ENCODE measurements around the gene TTLL11.

Gene TTLL11

DNA sequence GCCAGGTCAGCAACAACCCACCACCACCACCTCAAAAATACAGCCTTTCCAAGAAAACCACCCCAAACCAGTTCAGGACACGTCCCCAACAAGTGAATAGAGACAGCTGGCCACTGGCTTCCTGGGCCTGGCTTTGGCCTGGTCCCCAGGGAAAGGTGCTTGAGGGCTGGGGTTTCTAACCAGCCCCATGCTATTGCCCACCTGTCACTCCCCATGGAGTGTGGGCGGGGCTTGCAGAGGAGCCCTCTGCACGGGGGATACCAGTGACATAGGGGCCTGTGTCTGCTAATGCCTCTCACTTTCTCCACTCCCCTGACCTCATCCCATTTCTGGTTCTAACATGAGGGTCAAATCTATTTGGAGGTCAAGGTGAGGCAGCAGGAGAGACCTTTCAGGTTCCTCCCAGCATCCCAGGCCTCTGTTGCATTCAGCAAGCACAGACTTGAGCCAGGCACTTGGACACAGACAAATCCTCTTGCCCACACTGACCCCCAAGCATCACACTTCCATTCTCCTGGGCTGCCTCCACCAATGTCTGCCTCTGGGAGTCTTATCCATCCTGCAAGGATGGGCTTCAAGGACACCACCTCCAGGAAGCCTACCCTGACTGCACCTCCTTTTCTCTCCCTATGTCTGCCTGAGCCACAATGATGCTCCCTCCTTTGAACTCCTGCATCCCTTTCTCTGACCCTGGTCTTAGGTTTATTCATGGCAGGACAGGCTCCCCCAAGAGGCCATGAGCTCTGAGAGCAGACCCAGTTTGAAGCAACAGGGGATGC lies 16.1 kb upstream of the TTLL11 start:
- DNase-seq (ENCODE audit: low read depth in 2 of 2), result no peak

DNA sequence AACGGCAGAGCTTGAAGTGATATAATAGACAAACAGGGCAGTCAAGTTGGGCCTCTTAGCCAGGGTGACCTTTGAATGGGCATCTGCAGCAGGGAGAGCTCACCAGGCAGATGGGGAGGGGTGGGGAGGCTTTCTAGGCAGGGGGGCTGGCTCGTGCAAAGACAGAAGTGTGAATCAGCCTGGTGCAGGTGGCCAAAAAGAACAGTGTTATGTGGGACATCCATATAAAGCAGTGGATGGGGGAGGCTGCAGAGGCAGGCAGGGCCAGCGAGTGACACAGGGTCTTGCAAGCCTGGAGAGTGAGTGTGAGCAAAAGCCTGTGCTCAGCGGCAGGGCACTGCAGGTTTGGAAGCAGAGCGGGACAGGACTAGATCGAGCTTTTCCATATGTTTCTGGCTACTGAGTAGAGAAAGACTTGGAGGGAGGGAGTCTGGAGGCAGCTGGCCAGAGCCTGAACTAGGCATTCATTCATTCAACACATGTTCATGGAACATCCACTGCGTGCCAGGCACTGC lies 14.2 kb upstream of the TTLL11 start:
- DNase-seq (ENCODE audit: low read depth in 2 of 2), result no peak

DNA sequence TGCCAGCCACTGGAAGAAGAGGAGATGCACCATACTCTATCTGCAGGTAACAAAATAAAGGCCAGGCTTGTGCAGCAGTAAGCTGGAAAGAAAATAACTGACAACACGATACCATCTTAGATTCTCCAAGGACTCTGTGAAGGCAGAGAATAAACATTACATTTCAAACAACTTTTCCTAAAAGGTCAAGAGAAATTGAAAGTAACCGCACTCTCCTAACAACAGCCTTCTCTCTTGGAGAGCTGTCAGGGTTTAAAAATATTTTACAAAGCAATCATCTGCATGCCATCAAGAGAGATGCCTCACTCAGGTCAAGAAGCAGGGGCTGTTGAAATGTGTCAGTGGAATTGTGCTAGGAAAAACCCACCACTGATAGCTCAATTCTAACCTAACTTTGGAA lies 13.5 kb upstream of the TTLL11 start:
- no peak for DNase-seq (ENCODE audit: low read depth in 2 of 2)

DNA sequence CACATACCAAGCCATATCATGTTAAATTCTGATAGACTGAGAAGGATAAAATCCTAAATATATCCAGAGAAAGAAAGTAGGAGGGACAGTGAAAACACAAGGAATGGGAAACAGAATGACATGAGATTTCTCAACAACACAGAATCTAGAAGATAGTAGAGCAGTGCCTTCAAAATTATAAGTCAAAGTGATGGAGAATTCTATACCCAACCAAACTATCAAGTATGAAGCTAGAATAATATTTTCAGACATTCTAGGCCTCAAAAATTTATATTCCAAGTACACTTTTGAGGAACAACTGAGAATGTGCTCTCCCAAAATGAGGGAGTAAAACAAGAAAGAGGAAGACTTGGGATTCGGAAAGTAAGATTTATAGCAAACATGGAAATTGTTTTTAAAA lies 10.9 kb upstream of the TTLL11 start:
- DNase-seq (ENCODE audit: low read depth in 2 of 2), result no peak

DNA sequence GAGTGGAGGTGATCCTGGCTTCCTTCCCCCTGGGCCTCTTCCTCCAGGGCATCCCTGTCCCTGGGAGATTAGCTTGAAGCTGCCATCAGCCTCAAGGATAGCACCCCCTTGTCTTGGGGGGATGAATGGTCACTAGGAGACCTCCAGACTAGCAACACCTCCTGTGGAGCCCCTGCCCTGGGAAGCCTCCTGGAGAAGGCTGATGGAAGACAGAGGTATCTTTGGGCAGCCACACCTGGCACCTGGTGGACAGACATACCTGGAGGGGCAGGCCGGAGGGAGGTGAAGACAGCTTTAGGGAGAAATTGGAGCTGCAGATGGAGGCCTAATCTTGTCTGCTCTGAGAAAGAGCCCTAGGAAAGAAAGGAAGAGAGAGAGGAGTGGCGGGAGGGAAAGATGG lies 9.0 kb upstream of the TTLL11 start:
- no peak for DNase-seq (ENCODE audit: low read depth in 2 of 2)

DNA sequence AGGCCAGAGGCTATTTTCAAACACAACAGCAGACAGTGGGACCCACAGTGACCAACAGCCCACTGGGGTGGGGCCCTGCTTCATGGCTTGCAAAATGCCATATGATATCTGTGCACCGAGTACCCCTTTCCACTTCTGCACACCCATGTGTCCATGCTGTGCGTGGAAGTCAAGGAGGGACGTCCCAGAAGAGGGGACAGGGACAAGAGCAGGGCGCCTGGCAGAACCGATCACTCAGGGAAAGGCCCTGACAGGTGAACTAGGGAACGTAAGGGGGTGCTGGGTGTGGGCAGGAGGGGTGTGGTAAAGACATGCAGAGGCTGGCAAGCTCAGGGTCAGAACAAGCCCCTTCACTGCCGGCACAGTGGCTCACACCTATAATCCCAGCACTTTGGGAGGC lies 7.6 kb upstream of the TTLL11 start:
- DNase-seq (ENCODE audit: low read depth in 2 of 2), result no peak

DNA sequence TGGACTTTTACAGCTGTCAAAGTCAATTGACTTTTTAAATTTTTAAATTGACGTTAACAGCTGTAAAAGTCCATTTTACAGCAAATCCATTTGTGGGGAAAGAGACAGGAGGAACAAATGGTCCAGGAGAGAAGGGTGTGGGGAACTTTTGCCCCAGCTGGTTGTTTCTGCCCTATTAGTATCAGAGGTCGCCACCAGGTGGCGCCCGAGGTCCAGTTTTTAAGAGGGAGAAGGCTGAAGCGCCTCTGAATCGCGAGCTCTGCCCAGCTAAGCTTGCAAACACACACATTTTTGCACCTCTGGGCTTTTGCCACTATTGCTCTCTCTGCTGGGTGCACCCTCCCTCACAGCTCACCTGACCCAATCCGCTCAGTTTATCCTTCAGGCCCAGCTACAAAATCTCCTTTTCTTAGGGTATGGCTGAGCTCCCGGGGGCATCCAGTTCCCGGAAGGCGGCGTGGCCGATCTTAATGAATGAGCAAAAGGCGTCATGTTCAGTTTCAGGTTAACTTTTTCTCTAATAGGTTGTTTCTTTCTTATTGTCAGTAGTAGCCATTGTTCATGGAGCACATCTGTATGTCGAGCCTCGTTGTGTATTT lies 6.3 kb upstream of the TTLL11 start:
- DNase-seq (ENCODE audit: low read depth in 2 of 2), result peak; percentile 59 to 67

DNA sequence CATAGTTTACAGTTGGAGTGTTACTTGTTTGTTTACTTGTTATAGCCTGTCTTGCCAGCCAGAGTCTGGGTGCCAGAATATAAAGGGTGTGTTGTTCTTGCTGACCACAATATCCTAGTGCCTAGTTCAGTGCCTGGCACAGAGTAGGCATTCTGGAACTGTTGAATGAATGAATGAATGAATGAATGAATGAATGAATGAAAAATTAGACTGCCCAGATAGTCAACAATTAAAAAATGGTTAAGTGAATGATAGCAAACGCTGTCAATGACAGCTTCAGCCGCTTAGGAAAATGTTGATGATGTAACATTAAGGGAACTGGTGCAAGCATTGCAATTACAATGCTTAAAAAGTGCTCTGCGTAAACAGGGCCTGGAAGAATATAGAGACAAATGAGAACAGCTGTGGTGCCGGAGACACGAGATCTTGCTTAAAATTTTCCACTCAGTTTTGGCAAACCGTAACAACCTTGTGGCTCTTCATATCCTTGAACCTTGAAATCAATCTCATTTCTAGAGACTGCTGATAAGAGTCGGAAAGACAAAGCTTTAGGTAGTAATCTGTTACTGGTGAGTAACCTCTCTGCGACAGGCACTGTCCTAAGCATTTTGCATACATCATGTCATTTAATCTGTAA lies 4.7 kb upstream of the TTLL11 start:
- DNase-seq (ENCODE audit: low read depth in 2 of 2), result no peak

DNA sequence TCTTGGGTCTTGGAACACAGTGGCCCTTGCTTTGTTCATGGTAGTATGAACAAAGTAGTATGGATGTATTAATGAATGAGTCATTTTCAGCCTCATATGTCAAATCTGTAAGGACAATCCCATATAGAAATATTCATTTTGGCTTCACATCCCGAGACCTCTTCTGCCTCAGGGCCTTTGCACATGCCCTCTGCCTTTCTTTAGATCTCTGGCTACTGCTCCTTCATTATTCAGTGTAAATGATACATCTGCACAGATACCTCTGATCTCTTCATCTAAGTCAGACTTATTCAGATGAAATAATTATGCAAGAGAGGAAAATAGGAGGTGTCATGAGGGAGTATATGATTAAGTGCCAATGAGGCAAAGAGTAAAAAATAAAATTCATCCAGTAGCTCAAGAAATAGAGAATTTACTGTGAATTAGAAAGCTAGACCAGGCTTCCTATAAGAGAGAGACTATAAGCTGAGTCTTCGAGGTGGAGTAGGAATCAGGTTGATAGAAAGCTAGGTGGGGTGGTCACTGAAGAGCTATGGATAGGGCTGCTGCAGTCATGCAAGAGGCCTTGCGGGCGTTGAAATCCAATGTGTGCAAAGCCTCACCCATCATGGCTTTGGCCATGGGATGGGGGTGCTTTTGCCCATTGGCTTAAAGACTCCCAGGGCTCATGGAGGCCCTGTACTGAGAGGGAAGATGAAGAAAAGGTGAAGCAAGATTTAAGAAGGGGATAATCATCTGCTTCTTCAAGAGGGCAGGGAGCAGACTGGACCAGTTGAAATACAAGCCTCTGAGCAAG lies 3.7 kb upstream of the TTLL11 start:
- DNase-seq (ENCODE audit: low read depth in 2 of 2), result no peak

DNA sequence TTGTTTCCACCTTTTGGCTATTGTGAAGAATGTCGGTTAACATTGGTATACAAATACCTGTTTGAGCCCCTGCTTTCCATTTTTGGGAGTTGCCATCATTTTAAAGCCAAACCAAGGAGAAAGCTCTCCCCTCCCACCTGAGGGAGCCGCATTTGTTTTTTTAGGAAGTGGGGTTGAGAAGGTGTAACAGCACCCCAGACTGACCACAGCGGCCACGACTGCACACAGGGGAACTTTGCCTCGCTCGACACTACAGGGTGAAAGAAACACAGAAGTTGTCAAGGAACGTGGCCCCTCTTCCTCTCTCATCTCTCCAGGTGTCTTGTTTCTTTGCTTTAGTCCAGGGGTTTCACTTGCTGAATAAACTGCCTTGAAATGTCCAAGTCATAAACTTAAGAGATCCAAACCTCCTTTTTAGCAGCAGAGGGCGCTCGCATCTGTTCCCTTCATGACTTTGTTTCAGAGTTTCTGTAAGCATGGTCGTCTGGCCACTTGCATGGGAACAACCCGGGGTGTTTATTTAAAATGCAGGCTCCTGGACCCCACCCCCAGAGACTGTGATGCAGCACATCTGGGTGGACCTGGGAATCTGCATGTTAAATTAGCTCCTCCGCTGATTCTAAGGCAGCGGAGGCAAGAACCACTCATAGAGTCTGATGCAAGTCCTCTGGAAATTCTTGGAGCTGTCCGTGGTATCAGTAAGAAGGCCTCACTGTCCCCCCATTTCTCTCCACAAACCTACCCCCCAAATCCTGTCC lies 2.1 kb upstream of the TTLL11 start:
- DNase-seq (ENCODE audit: low read depth in 2 of 2), result peak in 1 of 2 donors; percentile 24

DNA sequence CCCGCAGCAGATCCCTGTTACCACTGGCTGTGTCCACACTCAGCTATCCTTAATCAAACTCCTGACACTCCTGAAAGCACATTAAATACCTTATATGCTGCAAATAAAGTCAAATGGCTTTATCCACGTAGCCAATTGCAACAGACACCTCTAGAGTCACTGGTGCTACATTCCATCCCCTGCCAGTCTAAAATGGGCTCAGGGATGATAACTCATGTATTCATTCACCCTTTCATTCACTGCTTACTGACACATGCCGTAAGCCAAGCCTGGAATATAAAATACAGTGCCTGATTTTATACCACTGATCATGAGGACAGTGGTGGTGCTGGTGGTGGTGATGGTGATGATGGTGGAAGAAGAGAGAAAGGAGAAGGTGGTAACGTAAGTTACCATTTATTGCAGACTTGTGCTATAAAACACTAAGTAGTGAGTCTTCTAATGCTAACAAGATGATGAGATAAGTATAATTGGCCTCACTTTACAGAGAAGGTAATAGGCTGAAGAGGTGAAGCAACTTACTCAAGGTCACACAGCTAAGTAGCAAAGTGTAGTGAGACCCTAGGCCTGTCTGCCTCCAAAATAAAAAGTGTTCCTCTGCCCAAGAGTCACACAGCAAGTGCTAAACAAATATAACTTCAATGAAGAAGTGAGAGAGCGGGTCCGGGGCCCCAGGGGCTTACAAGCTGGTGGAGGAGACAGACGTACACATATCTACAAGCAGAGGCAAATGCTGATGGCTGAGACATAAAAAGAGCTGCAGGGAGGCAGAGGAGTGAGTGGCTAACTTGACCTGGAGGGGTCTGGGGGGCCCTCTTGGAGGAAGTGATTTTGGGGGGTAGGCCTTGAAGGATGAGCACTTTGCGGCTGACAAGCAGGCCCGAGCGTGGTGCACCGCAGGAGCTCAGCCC lies 1.2 kb downstream of the TTLL11 start:
- DNase-seq (ENCODE audit: low read depth in 2 of 2), result no peak

DNA sequence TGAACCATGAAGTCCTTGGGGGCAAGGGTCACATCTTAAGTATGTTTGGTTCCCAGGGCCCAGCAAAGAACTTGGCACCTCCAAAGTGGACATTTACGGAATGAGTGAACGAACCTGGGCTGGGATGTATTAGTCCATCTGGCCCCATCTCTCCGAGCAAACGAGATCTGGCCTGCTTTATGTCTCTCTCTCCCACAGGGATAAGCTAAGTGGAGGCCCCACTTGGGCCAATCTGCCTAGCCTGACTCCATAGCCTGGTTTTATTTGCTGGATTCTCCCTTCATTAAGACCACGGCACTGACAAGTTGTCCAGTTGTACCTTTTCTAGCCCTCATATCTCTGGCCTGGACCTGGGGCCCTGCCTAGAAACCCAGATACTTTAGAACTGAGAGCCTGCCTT lies 2.1 kb downstream of the TTLL11 start:
- no peak for DNase-seq (ENCODE audit: low read depth in 2 of 2)

DNA sequence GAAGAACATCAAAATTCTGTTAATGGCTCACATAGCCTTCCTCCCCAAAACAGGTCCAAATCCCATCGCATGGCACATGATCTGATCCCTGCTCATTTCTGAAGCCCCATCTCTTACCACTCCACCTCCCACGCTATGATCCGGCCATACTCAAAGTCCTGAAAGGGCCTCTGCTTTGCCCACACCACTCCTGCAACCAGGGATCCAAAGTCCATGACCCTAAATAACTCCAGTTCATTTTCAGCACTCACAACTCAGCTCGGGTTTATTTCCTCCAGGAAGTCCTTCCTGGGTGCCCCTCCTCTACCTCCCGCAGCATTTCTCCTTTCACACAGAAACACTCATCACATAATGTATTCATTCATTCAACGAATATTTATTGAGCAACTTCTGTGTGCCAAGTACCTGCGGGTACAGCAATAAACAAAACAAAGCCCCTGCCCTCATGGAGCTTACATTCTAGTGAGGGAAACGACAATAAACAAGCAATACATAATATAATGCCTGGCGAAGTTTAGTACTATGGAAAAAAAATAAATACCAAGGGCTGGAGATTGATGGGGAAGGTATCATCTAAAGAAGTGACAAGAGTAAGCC lies 2.7 kb downstream of the TTLL11 start:
- DNase-seq (ENCODE audit: low read depth in 2 of 2), result no peak

DNA sequence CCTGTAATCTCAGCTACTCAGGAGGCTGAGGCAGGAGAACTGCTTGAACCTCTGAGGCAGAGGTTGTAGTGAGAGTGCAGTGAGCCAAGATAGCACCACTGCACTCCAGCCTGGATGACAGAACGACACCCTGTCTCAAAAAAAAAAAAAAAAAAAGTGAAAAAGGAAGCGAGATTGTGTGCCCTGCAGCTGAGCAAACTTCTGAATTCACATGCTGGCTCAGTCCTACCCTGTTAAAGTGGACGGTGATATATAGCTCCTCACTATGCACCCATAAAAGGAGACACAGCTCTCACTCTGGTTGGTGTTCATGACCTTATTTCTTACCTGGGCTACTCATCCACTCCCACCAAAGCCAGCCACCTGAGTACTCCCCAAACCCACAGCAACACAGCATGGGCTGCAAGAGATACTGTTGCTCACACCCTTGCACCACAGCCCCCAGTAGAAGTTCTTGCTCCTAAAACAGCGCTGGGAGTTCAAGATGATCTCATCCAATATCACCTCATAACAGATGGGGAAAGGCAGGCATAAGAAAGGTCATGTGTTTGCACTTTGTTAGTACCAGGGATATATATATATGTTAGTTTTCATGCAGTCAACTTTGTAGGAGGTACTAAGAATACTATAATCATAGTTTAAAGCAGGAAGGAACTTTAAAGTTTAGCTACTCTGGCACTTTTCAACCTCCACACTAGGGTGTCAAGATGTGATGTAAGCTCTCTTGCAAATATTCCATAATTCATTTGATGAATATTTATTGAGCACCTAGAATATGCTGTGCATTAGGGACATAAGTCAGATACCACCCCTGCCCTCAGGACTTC lies 4.0 kb downstream of the TTLL11 start:
- DNase-seq (ENCODE audit: low read depth in 2 of 2), result no peak

DNA sequence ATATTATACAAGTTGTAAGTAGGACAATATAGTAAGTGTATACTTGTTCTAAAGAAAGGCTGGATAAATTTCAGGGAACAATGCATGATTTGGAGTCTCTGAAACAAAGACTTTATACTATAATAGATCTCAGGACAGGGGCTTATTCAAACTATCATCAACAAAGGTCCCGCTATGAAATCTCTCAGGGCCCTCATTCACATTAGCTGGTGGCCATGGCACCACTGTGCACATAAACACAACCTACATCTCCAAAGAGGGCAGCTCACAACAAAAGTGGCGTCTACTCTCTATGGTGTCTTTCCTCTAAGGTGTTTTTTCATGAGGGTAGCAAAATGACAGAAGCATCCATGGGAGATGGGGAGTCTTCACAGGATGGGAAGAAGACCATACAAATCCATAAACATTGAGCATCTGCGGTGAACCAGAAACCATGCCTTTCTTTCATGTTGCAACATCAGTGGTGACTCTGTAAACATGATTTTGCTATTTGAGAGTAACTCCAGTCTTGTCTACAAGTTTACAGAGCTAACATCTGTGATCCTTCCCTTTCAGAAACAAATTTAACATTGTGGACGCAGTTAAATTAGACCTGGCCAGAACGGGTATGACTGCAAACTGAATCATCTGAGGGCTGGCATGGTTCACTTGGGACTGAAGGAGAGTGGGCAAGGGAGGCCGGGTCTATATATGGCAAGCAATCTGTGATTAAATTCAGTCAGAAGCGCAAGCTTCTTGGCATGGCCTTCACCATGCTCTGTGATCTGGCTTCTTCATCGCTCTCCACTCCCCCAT lies 5.5 kb downstream of the TTLL11 start:
- no peak for DNase-seq (ENCODE audit: low read depth in 2 of 2)

DNA sequence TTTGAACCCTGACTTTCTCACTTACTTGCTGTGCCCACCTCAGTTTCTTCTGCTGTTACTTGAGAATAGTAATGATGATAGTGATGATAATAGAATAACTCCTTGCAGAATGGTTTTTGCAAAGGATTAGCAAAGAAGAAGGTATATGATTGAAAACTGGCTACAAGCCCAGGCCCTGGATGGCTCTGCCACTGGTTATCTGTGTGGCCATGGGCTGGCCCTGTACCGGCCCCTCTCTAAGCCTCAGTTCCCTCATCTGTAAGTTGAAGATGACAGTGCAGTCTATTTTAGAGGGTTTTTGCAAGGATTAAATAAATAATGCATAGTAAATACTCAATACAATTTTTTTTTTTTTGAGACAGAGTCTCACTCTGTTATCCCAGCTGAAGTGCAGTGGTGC lies 6.2 kb downstream of the TTLL11 start:
- no peak for DNase-seq (ENCODE audit: low read depth in 2 of 2)

DNA sequence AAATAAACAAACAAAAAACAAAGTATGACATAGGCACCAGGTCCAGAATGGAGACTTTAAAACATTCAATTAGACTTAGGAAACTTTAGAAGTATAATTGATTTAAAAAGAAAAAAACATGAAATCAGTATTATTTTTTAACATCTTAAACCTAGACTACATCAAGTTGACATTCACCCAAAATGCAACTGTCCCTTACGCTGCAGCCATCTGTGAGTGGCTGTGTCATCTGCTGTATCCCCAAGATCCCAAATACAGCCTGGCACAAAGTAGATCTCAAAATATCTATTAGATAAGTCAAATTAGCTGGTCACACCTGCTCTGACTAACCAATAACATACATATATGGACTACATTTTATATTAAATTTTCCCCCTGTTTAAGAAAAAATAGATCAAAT lies 7.8 kb downstream of the TTLL11 start:
- no peak for DNase-seq (ENCODE audit: low read depth in 2 of 2)

DNA sequence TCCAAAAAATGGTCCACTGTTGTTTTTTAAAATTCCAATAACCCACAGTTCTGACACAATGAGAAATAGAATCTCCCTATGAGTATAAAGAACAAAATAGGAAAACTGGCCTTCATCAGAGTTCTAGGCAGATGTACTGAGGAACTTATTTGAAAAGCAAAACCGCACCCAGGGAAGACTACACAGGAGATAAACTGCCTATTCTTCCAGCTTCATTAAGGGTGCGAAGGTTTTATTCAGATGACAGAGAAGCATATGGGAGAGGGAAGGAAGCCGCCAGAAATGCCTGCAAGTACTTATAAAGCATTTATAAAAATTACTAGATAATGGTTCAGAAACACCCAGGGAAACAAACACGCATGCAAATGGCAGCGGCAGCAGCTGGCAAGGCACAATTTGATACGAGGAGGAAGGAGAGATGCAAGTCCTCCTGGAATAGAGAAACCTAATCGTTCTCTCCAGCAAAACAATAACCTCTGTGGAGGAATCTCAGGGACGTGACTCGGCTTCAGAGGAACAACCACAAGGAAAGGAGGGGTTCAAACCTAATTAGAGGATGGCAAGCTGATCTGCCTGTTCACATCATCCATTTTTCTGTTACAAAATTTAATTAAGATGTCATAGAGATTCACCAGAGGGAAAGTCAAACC lies 9.0 kb downstream of the TTLL11 start:
- no peak for DNase-seq (ENCODE audit: low read depth in 2 of 2)

Measured in stimulated activated CD8-positive, alpha-beta memory T cell treated with anti-CD3 and anti-CD28 coated beads, Interleukin-2, amount 100 ng/mL, for 1 hour (primary cell).